GM23338 (cell line): ENCODE data around the gene EXOC1L. TPM values are rescaled to one million over a fixed set of nuclear protein-coding genes. Genes with fewer than 3 reads are reported as not detected.

Experiments
- ATAC-seq: fragments of 200-7000 bp; cut with Tn5 transposase; 3 replicates; pipeline ENCODE4 v1.9.1; 2020
- DNase-seq: peaks from one replicate; pipeline ENCODE4 v3.0.0-alpha.2; 2015; ENCODE audit warnings: low spot score
- H2AFZ ChIP-seq: fragments of 200-600 bp; sonication (generic); 2 replicates; pipeline ENCODE4 v1.8.0; 2016; ENCODE audit warnings: antibody characterized with exemption, mild to moderate bottlenecking, moderate library complexity
- H3F3A ChIP-seq: fragments of 200-600 bp; sonication (generic); replicated peaks from 2 replicates; pipeline ENCODE4 v1.8.0; 2017; ENCODE audit warnings: antibody characterized with exemption, mixed run types, low read depth
- H3K27ac ChIP-seq: fragments of 200-600 bp; sonication (generic); 2 replicates; pipeline ENCODE4 v1.6.1; 2016; ENCODE audit warnings: low read depth
- H3K27me3 ChIP-seq: fragments of 200-600 bp; sonication (generic); 2 replicates; pipeline ENCODE4 v1.8.0; 2016; ENCODE audit warnings: mild to moderate bottlenecking, mixed run types, moderate library complexity; ENCODE audit not compliant: insufficient read depth
- H3K36me3 ChIP-seq: fragments of 200-600 bp; sonication (generic); 2 replicates; pipeline ENCODE4 v1.8.0; 2016; ENCODE audit warnings: mild to moderate bottlenecking; ENCODE audit not compliant: insufficient read depth
- H3K4me1 ChIP-seq: fragments of 200-600 bp; sonication (generic); 2 replicates; pipeline ENCODE4 v1.8.0; 2016; ENCODE audit warnings: mild to moderate bottlenecking, moderate library complexity; ENCODE audit not compliant: insufficient read depth
- H3K4me2 ChIP-seq: fragments of 200-600 bp; sonication (generic); 2 replicates; pipeline ENCODE4 v1.7.1; 2017; ENCODE audit warnings: mixed run types
- H3K4me3 ChIP-seq: fragments of 200-600 bp; sonication (generic); 2 replicates; pipeline ENCODE4 v1.6.1; 2016; ENCODE audit warnings: mixed run types
- H3K79me2 ChIP-seq: fragments of 200-600 bp; sonication (generic); replicated peaks from 2 replicates; pipeline ENCODE4 v1.8.0; 2017; ENCODE audit warnings: mild to moderate bottlenecking; ENCODE audit not compliant: insufficient read depth
- H3K9me2 ChIP-seq: fragments of 200-600 bp; sonication (generic); 2 replicates; pipeline ENCODE4 v1.8.0; 2017; ENCODE audit not compliant: insufficient read depth
- H4K20me1 ChIP-seq: fragments of 200-600 bp; sonication (generic); replicated peaks from 2 replicates; pipeline ENCODE4 v1.8.0; 2017; ENCODE audit warnings: mild to moderate bottlenecking; ENCODE audit not compliant: insufficient read depth
- H3K27ac Mint-ChIP-seq: 2 replicates; pipeline ENCODE4 v1.8.0; 2020; ENCODE audit warnings: inconsistent platforms, mild to moderate bottlenecking, moderate library complexity, mixed read lengths
- H3K27me3 Mint-ChIP-seq: 3 replicates; pipeline ENCODE4 v1.8.0; 2022; ENCODE audit warnings: low read depth, mild to moderate bottlenecking, moderate library complexity, mixed read lengths, inconsistent platforms; ENCODE audit not compliant: insufficient read depth, poor library complexity
- H3K36me3 Mint-ChIP-seq: 3 replicates; pipeline ENCODE4 v1.8.0; 2021; ENCODE audit warnings: low read depth, mild to moderate bottlenecking, inconsistent platforms, moderate library complexity, mixed read lengths
- H3K4me1 Mint-ChIP-seq: 3 replicates; pipeline ENCODE4 v1.8.0; 2020; ENCODE audit warnings: mild to moderate bottlenecking, inconsistent platforms, mixed read lengths
- H3K4me3 Mint-ChIP-seq: 3 replicates; pipeline ENCODE4 v1.8.0; 2021; ENCODE audit warnings: moderate library complexity, mild to moderate bottlenecking, inconsistent platforms, mixed read lengths
- H3K9me3 Mint-ChIP-seq: 3 replicates; pipeline ENCODE4 v1.8.0; 2020; ENCODE audit warnings: moderate library complexity, mild to moderate bottlenecking, inconsistent platforms, mixed read lengths
- CREB1 ChIP-seq: fragments of 250-450 bp; sonication (Bioruptor Pico); IDR thresholded peaks from 2 replicates; pipeline ENCODE4 v1.5.0; 2020; ENCODE audit warnings: low read depth, mild to moderate bottlenecking, moderate library complexity
- EZH2 ChIP-seq: fragments of 200-600 bp; sonication (generic); IDR thresholded peaks from one replicate; pipeline ENCODE4 v1.8.0; 2017; ENCODE audit warnings: antibody characterized with exemption, mild to moderate bottlenecking, low read depth; ENCODE audit not compliant: unreplicated experiment
- EZH2phosphoT487 ChIP-seq: fragments of 200-600 bp; sonication (generic); IDR thresholded peaks from one replicate; pipeline ENCODE4 v1.8.1; 2018; ENCODE audit warnings: antibody characterized with exemption; ENCODE audit not compliant: unreplicated experiment
- JUNB ChIP-seq: IDR thresholded peaks from one replicate; pipeline ENCODE4 v1.6.1; 2016; ENCODE audit warnings: antibody characterized with exemption; ENCODE audit not compliant: unreplicated experiment
- NANOG ChIP-seq: IDR thresholded peaks from 2 replicates; pipeline ENCODE4 v1.6.1; 2016; ENCODE audit warnings: antibody characterized with exemption, borderline replicate concordance
- POLR2AphosphoS5 ChIP-seq: IDR thresholded peaks from 2 replicates; pipeline ENCODE4 v1.6.1; 2016; ENCODE audit warnings: antibody characterized with exemption, low read depth
- STAT1 ChIP-seq: IDR thresholded peaks from one replicate; pipeline ENCODE4 v1.6.1; 2016; ENCODE audit warnings: antibody characterized with exemption; ENCODE audit not compliant: unreplicated experiment
- ZNF114 ChIP-seq: fragments of 250-450 bp; sonication (Bioruptor Pico); IDR thresholded peaks from 2 replicates; pipeline ENCODE4 v1.5.0; 2020; ENCODE audit warnings: mild to moderate bottlenecking, moderate library complexity
- polyA plus RNA-seq: library from polyadenylated mRNA; unstranded; fragments of >200 nt; fragmentation: Nextera tagmentation; extraction: Ambion mirVana; gene quantifications from 2 replicates; pipeline ENCODE4 v1.2.1, GENCODE V29; 2016
- total RNA-seq: library from RNA; depleted of rRNA; stranded (reverse); fragments of >200 nt; shearing (Covaris generic); gene quantifications from 2 replicates; pipeline ENCODE4 v1.2.3, GENCODE V29; 2014
- TF ChIP-seq, protein P1 (sequence below): IDR thresholded peaks from one replicate; pipeline ENCODE4 v1.6.1; 2018; ENCODE audit warnings: antibody characterized with exemption; ENCODE audit not compliant: unreplicated experiment
- TF ChIP-seq, protein P2 (sequence below): IDR thresholded peaks from 2 replicates; pipeline ENCODE4 v1.6.1; 2016; ENCODE audit warnings: antibody characterized with exemption
- TF ChIP-seq, protein P3 (sequence below): fragments of 250-450 bp; sonication (Bioruptor Pico); IDR thresholded peaks from 2 replicates; pipeline ENCODE4 v1.5.0; 2020; ENCODE audit warnings: mild to moderate bottlenecking, moderate library complexity

The EXOC1L gene
- total and polyA plus RNA-seq, 2 experiments from 2014 or later = not detected

DNA sequence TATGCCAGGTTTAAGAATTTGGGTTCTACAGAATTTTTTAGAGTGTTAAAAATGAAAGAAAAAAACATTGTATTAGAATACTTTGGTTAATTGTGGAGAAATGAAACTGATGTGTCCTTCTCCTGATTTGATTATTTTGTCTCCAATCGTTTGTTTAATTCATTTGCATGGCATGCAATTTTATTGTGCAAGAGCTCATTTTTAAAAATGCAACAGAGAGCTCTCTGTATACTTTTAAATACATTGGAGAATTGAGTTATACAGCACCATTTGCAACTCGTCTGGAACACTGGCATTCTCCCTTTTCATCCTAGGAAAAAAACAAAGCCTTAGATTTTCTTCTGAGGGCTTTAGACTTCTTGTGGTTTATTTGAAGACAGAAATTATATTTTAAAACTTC, 689 bp downstream of the EXOC1L start (continued):
- TF ChIP-seq, protein P1, sequence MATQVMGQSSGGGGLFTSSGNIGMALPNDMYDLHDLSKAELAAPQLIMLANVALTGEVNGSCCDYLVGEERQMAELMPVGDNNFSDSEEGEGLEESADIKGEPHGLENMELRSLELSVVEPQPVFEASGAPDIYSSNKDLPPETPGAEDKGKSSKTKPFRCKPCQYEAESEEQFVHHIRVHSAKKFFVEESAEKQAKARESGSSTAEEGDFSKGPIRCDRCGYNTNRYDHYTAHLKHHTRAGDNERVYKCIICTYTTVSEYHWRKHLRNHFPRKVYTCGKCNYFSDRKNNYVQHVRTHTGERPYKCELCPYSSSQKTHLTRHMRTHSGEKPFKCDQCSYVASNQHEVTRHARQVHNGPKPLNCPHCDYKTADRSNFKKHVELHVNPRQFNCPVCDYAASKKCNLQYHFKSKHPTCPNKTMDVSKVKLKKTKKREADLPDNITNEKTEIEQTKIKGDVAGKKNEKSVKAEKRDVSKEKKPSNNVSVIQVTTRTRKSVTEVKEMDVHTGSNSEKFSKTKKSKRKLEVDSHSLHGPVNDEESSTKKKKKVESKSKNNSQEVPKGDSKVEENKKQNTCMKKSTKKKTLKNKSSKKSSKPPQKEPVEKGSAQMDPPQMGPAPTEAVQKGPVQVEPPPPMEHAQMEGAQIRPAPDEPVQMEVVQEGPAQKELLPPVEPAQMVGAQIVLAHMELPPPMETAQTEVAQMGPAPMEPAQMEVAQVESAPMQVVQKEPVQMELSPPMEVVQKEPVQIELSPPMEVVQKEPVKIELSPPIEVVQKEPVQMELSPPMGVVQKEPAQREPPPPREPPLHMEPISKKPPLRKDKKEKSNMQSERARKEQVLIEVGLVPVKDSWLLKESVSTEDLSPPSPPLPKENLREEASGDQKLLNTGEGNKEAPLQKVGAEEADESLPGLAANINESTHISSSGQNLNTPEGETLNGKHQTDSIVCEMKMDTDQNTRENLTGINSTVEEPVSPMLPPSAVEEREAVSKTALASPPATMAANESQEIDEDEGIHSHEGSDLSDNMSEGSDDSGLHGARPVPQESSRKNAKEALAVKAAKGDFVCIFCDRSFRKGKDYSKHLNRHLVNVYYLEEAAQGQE = no peak
- TF ChIP-seq JUNB (no peak), STAT1 (no peak), EZH2phosphoT487 (no peak), NANOG (no peak), EZH2 (no peak), CREB1 (no peak)
- TF ChIP-seq, protein P2, sequence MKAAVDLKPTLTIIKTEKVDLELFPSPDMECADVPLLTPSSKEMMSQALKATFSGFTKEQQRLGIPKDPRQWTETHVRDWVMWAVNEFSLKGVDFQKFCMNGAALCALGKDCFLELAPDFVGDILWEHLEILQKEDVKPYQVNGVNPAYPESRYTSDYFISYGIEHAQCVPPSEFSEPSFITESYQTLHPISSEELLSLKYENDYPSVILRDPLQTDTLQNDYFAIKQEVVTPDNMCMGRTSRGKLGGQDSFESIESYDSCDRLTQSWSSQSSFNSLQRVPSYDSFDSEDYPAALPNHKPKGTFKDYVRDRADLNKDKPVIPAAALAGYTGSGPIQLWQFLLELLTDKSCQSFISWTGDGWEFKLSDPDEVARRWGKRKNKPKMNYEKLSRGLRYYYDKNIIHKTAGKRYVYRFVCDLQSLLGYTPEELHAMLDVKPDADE = no peak

GRCh38 chr4:55822329-55822728, 2.7 kb downstream of the EXOC1L start:
- ATAC-seq (no peak), DNase-seq (no peak)
- H3K4me2 ChIP-seq = no peak overlapping the region
- H3K9me2 ChIP-seq = 0 out of 2 replicates have a peak, but pooled peaks cover 5% of the 10 kb centered on the region
- H3K4me3 ChIP-seq = no peak overlapping the region
- H2AFZ ChIP-seq = peak overlapping the region; percentile 70; the same call in 1 of the 2 replicates
- no peak overlapping the region for H3K27ac Mint-ChIP-seq
- no peak overlapping the region for H3K27ac ChIP-seq
- no peaks in the 10 kb centered on the region for H4K20me1 ChIP-seq
- peaks cover 3% of the 10 kb centered on the region for H3K27me3 Mint-ChIP-seq
- peaks cover 5% of the 10 kb centered on the region; the same call in 2 of the 3 replicates for H3K4me1 Mint-ChIP-seq
- H3K4me3 Mint-ChIP-seq = no peak overlapping the region
- 0 out of 2 replicates have a peak, but pooled peaks cover 5% of the 10 kb centered on the region for H3K4me1 ChIP-seq
- H3K36me3 Mint-ChIP-seq = no peaks in the 10 kb centered on the region
- no peaks in the 10 kb centered on the region for H3K9me3 Mint-ChIP-seq
- no peaks in the 10 kb centered on the region for H3K36me3 ChIP-seq
- no peaks in the 10 kb centered on the region for H3F3A ChIP-seq
- no peaks in the 10 kb centered on the region for H3K79me2 ChIP-seq
- no peaks in the 10 kb centered on the region for H3K27me3 ChIP-seq
- TF ChIP-seq NANOG (no peak), STAT1 (no peak), CREB1 (no peak), ZNF114 (CRISPR knock-in tag) (no peak), EZH2 (no peak), POLR2AphosphoS5 (no peak)
- TF ChIP-seq, protein P1 = no peak
- TF ChIP-seq, protein P3, sequence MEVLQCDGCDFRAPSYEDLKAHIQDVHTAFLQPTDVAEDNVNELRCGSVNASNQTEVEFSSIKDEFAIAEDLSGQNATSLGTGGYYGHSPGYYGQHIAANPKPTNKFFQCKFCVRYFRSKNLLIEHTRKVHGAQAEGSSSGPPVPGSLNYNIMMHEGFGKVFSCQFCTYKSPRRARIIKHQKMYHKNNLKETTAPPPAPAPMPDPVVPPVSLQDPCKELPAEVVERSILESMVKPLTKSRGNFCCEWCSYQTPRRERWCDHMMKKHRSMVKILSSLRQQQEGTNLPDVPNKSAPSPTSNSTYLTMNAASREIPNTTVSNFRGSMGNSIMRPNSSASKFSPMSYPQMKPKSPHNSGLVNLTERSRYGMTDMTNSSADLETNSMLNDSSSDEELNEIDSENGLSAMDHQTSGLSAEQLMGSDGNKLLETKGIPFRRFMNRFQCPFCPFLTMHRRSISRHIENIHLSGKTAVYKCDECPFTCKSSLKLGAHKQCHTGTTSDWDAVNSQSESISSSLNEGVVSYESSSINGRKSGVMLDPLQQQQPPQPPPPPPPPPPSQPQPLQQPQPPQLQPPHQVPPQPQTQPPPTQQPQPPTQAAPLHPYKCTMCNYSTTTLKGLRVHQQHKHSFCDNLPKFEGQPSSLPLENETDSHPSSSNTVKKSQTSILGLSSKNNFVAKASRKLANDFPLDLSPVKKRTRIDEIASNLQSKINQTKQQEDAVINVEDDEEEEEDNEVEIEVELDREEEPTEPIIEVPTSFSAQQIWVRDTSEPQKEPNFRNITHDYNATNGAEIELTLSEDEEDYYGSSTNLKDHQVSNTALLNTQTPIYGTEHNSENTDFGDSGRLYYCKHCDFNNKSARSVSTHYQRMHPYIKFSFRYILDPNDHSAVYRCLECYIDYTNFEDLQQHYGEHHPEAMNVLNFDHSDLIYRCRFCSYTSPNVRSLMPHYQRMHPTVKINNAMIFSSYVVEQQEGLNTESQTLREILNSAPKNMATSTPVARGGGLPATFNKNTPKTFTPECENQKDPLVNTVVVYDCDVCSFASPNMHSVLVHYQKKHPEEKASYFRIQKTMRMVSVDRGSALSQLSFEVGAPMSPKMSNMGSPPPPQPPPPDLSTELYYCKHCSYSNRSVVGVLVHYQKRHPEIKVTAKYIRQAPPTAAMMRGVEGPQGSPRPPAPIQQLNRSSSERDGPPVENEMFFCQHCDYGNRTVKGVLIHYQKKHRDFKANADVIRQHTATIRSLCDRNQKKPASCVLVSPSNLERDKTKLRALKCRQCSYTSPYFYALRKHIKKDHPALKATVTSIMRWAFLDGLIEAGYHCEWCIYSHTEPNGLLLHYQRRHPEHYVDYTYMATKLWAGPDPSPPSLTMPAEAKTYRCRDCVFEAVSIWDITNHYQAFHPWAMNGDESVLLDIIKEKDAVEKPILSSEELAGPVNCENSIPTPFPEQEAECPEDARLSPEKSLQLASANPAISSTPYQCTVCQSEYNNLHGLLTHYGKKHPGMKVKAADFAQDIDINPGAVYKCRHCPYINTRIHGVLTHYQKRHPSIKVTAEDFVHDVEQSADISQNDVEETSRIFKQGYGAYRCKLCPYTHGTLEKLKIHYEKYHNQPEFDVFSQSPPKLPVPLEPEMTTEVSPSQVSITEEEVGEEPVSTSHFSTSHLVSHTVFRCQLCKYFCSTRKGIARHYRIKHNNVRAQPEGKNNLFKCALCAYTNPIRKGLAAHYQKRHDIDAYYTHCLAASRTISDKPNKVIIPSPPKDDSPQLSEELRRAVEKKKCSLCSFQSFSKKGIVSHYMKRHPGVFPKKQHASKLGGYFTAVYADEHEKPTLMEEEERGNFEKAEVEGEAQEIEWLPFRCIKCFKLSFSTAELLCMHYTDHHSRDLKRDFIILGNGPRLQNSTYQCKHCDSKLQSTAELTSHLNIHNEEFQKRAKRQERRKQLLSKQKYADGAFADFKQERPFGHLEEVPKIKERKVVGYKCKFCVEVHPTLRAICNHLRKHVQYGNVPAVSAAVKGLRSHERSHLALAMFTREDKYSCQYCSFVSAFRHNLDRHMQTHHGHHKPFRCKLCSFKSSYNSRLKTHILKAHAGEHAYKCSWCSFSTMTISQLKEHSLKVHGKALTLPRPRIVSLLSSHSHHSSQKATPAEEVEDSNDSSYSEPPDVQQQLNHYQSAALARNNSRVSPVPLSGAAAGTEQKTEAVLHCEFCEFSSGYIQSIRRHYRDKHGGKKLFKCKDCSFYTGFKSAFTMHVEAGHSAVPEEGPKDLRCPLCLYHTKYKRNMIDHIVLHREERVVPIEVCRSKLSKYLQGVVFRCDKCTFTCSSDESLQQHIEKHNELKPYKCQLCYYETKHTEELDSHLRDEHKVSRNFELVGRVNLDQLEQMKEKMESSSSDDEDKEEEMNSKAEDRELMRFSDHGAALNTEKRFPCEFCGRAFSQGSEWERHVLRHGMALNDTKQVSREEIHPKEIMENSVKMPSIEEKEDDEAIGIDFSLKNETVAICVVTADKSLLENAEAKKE (CRISPR knock-in tag) = no peak
